Liver (tissue), 3 donors: ENCODE results near the gene NIPAL4.

Experiments
- ATF3 ChIP-seq: IDR thresholded peaks from 2 replicates; pipeline ENCODE4 v1.6.1; 2016; ENCODE audit warnings: antibody characterized with exemption
- CTCF ChIP-seq: fragments of 150-350 bp; IDR thresholded peaks from 2 replicates; pipeline ENCODE4 v1.5.1; 2017; ENCODE audit warnings: improper control_type of control experiment, low read depth, low read length; ENCODE audit not compliant: missing input control
- EGR1 ChIP-seq, 2 donors: IDR thresholded peaks; 2 replicates each; pipeline ENCODE4 v1.6.1; 2016 to 2018; ENCODE audit warnings: antibody characterized with exemption in 2 of 2, low read depth in 2 of 2
- GABPA ChIP-seq, 2 donors: IDR thresholded peaks in 1 of 2; conservative IDR thresholded peaks in 1 of 2; 2 replicates each; pipeline ENCODE4 v1.6.1; 2016; ENCODE audit warnings: antibody characterized with exemption in 2 of 2, mild to moderate bottlenecking in 1 of 2, moderate library complexity in 1 of 2
- HNF4G ChIP-seq: IDR thresholded peaks from 2 replicates; pipeline ENCODE4 v1.6.1; 2016; ENCODE audit warnings: antibody characterized with exemption
- JUND ChIP-seq, 2 donors: IDR thresholded peaks; 2 replicates each; pipeline ENCODE4 v1.6.1; 2016; ENCODE audit warnings: antibody characterized with exemption in 2 of 2
- NR2F2 ChIP-seq: IDR thresholded peaks from 2 replicates; pipeline ENCODE4 v1.6.1; 2016; ENCODE audit warnings: antibody characterized with exemption
- RAD21 ChIP-seq, 2 donors: IDR thresholded peaks; 2 replicates each; pipeline ENCODE4 v1.6.1; 2016; ENCODE audit warnings: antibody characterized with exemption in 2 of 2, mild to moderate bottlenecking in 2 of 2
- REST ChIP-seq: IDR thresholded peaks from 2 replicates; pipeline ENCODE4 v1.6.1; 2016; ENCODE audit warnings: antibody characterized with exemption, mild to moderate bottlenecking
- SP1 ChIP-seq: IDR thresholded peaks from 2 replicates; pipeline ENCODE4 v1.6.1; 2018; ENCODE audit warnings: antibody characterized with exemption, mild to moderate bottlenecking
- TAF1 ChIP-seq: conservative IDR thresholded peaks from 2 replicates; pipeline ENCODE4 v1.6.1; 2016; ENCODE audit warnings: antibody characterized with exemption, mild to moderate bottlenecking
- YY1 ChIP-seq: IDR thresholded peaks from 2 replicates; pipeline ENCODE4 v1.6.1; 2016; ENCODE audit warnings: antibody characterized with exemption, mild to moderate bottlenecking
- ZBTB33 ChIP-seq: IDR thresholded peaks from 2 replicates; pipeline ENCODE4 v1.6.1; 2016; ENCODE audit warnings: antibody characterized with exemption
- donor health status: healthy.
- donor health status: healthy.

- TF ChIP-seq CTCF (no peak), YY1 (no peak), SP1 (no peak), RAD21 (IDR thresholded peaks at IDR 0.05) (no peak), GABPA (IDR thresholded peaks at IDR 0.05 in 1 of 2, conservative IDR thresholded peaks at IDR 0.05 in 1 of 2) (no peak), REST (no peak), ZBTB33 (no peak), NR2F2 (no peak), ATF3 (no peak), TAF1 (no peak), JUND (IDR thresholded peaks at IDR 0.05) (no peak), EGR1 (IDR thresholded peaks at IDR 0.05; ENCODE audit: low read depth in 2 of 2) (no peak), HNF4G (no peak)
These were observed 15.8 kb upstream of the NIPAL4 start for GRCh38 chr5:157444224-157444623.
